IPS-11a (cell line): ENCODE data around the gene ASIC1.
A peak's percentile ranks its signal among the peaks of the same experiment; 100 is the strongest.

ENCODE experiments used
- H3K4me3 ChIP-seq: one replicate; pipeline ENCODE4 v1.5.1; 2013; ENCODE audit warnings: low read depth, low read length, control low read depth

ASIC1 gene

GRCh38 chr12:50082644-50083043, 25.2 kb downstream of the ASIC1 start:
- no peak overlapping the region for H3K4me3 ChIP-seq

GRCh38 chr12:50083301-50083700, 25.9 kb downstream of the ASIC1 start:
- H3K4me3 ChIP-seq, result no peak overlapping the region

- H3K4me3 ChIP-seq, result peak overlapping the region; percentile 81
These were observed 27.0 kb downstream of the ASIC1 start for GRCh38 chr12:50084409-50084774.

- H3K4me3 ChIP-seq, result peak within 1 kb of the TSS; percentile 81
These were observed 27.6 kb downstream of the ASIC1 start, which contains the start of gene SMARCD1 for GRCh38 chr12:50084775-50085614. TSS of gene SMARCD1 (plus strand) at chr12:50085342. CDS start at chr12:50085370, 28 bp downstream.

- peak overlapping the region; percentile 69 for H3K4me3 ChIP-seq
These were observed 28.2 kb downstream of the ASIC1 start for GRCh38 chr12:50085615-50086072.

GRCh38 chr12:50086148-50086547, 28.8 kb downstream of the ASIC1 start:
- peak overlapping the region; percentile 69 for H3K4me3 ChIP-seq

- no peak overlapping the region for H3K4me3 ChIP-seq
These were observed 29.8 kb downstream of the ASIC1 start for GRCh38 chr12:50087151-50087550.

GRCh38 chr12:50087995-50088394, 30.6 kb downstream of the ASIC1 start:
- H3K4me3 ChIP-seq, result no peak overlapping the region

- H3K4me3 ChIP-seq, result no peak overlapping the region
These were observed 31.4 kb downstream of the ASIC1 start for GRCh38 chr12:50088577-50089335.

- H3K4me3 ChIP-seq, result no peak overlapping the region
These were observed 32.3 kb downstream of the ASIC1 start for GRCh38 chr12:50089730-50090129.

GRCh38 chr12:50090391-50090790, 33.0 kb downstream of the ASIC1 start:
- no peak overlapping the region for H3K4me3 ChIP-seq

- no peak overlapping the region for H3K4me3 ChIP-seq
These were observed 40.6 kb downstream of the ASIC1 start for GRCh38 chr12:50097952-50098351.

- no peak overlapping the region for H3K4me3 ChIP-seq
These were observed 42.1 kb downstream of the ASIC1 start for GRCh38 chr12:50099302-50100008.

- no peak overlapping the region for H3K4me3 ChIP-seq
These were observed 43.2 kb downstream of the ASIC1 start for GRCh38 chr12:50100561-50100960.

- no peak overlapping the region for H3K4me3 ChIP-seq
These were observed 44.3 kb downstream of the ASIC1 start for GRCh38 chr12:50101663-50102062.

- H3K4me3 ChIP-seq, result no peak overlapping the region
These were observed 44.7 kb downstream of the ASIC1 start for GRCh38 chr12:50102131-50102531.

GRCh38 chr12:50102646-50103309, 45.4 kb downstream of the ASIC1 start:
- H3K4me3 ChIP-seq, result no peak overlapping the region

- H3K4me3 ChIP-seq, result no peak overlapping the region
These were observed 46.0 kb downstream of the ASIC1 start for GRCh38 chr12:50103351-50103750.

GRCh38 chr12:50103767-50104321, 46.4 kb downstream of the ASIC1 start, which contains the start of gene GPD1:
TSS of gene GPD1 (plus strand) at chr12:50104008. CDS start at chr12:50104051, 43 bp downstream.
- no peak within 1 kb of the TSS for H3K4me3 ChIP-seq
